Measurements from ENCODE around the gene AGAP2. TPM values are rescaled to one million over a fixed set of nuclear protein-coding genes. Genes with fewer than 3 reads are reported as not detected.
A peak's percentile ranks its signal among the peaks of the same experiment; 100 is the strongest.

AGAP2 gene
- polyA plus RNA-seq, 3 donors, result 0.20 to 3.4 (median 0.65) TPM

GRCh38 chr12:57764662-57765002 is 26.1 kb upstream of the AGAP2 start:
- Histone ChIP-seq H3K9ac (ENCODE audit: insufficient read depth, low read length, poor library complexity, severe bottlenecking) (peak overlapping the region; percentile 45), H3K27me3 (ENCODE audit: control insufficient read depth in 2 of 2, insufficient read depth in 2 of 2, low read length in 2 of 2) (peaks cover 37 to 56% of the 10 kb centered on the region in 2 donors), H3K79me2 (ENCODE audit: insufficient read depth, low read length) (no peaks in the 10 kb centered on the region), H3K4me1 (ENCODE audit: control insufficient read depth in 1 of 2, insufficient read depth in 2 of 2, low read length in 2 of 2) (peaks cover 28 to 29% of the 10 kb centered on the region in 2 donors), H4K20me1 (ENCODE audit: insufficient read depth, low read length) (no peaks in the 10 kb centered on the region), H3K9me3 (replicated peaks in 1 of 2; ENCODE audit: control insufficient read depth in 1 of 2, insufficient read depth in 1 of 2, low read length in 2 of 2) (peaks cover 0 to 13% of the 10 kb centered on the region in 2 donors), H3K27ac (ENCODE audit: low read depth in 1 of 2, low read length in 2 of 2) (no peak overlapping the region), H3K36me3 (replicated peaks in 1 of 2; ENCODE audit: control insufficient read depth in 1 of 2, insufficient read depth in 2 of 2, low read length in 2 of 2) (peaks cover 0 to 4% of the 10 kb centered on the region in 2 donors), H3K4me2 (replicated peaks; ENCODE audit: extremely low read depth, low read length, poor library complexity, severe bottlenecking) (peak overlapping the region; percentile 81), H3K4me3 (replicated peaks in 1 of 3; ENCODE audit: low read depth in 2 of 3, low read length in 3 of 3) (peak overlapping the region in 2 of 3 experiments; percentile 41 to 73), H2AFZ (ENCODE audit: insufficient read depth, low read depth, low read length, poor library complexity, severe bottlenecking) (peak overlapping the region; percentile 80)
- 19% methylated on average over 17 of the region's 17 CpGs for WGBS (ENCODE audit: insufficient coverage)
- H3K27ac Mint-ChIP-seq, result no peak overlapping the region
- peaks cover 16 to 19% of the 10 kb centered on the region in 2 donors for H3K36me3 Mint-ChIP-seq
- H3K4me3 Mint-ChIP-seq, result peak overlapping the region; percentile 67 to 95
- TF ChIP-seq CTCF (IDR thresholded peaks at IDR 0.05), result no peak
- peaks cover 51 to 55% (median 54%) of the 10 kb centered on the region in 3 donors for H3K27me3 Mint-ChIP-seq (ENCODE audit: low read depth in 3 of 3)
- intact Hi-C loops (cut with micrococcal nuclease), result no loop called here
- H3K4me1 Mint-ChIP-seq, result peaks cover 31% of the 10 kb centered on the region
- no peak for DNase-seq
- H3K9me3 Mint-ChIP-seq, result peaks cover 0 to 18% (median 5%) of the 10 kb centered on the region in 7 donors

- Histone ChIP-seq H4K20me1 (ENCODE audit: insufficient read depth, low read length) (no peaks in the 10 kb centered on the region), H3K4me3 (replicated peaks in 1 of 3; ENCODE audit: low read depth in 2 of 3, low read length in 3 of 3) (peak overlapping the region in 1 of 3 experiments; percentile 73), H3K79me2 (ENCODE audit: insufficient read depth, low read length) (no peaks in the 10 kb centered on the region), H2AFZ (ENCODE audit: insufficient read depth, low read depth, low read length, poor library complexity, severe bottlenecking) (no peak overlapping the region), H3K9ac (ENCODE audit: insufficient read depth, low read length, poor library complexity, severe bottlenecking) (no peak overlapping the region), H3K9me3 (replicated peaks in 1 of 2; ENCODE audit: control insufficient read depth in 1 of 2, insufficient read depth in 1 of 2, low read length in 2 of 2) (peaks cover 0 to 13% of the 10 kb centered on the region in 2 donors), H3K36me3 (replicated peaks in 1 of 2; ENCODE audit: control insufficient read depth in 1 of 2, insufficient read depth in 2 of 2, low read length in 2 of 2) (peaks cover 0 to under 1% of the 10 kb centered on the region in 2 donors), H3K4me1 (ENCODE audit: control insufficient read depth in 1 of 2, insufficient read depth in 2 of 2, low read length in 2 of 2) (peaks cover 28 to 29% of the 10 kb centered on the region in 2 donors), H3K4me2 (replicated peaks; ENCODE audit: extremely low read depth, low read length, poor library complexity, severe bottlenecking) (peak overlapping the region; percentile 81), H3K27ac (ENCODE audit: low read depth in 1 of 2, low read length in 2 of 2) (no peak overlapping the region), H3K27me3 (ENCODE audit: control insufficient read depth in 2 of 2, insufficient read depth in 2 of 2, low read length in 2 of 2) (peaks cover 37 to 56% of the 10 kb centered on the region in 2 donors)
- no peak for TF ChIP-seq CTCF (IDR thresholded peaks at IDR 0.05)
- no peak for DNase-seq
- peaks cover 31% of the 10 kb centered on the region for H3K4me1 Mint-ChIP-seq
- 78% methylated on average over 4 of the region's 6 CpGs for WGBS (ENCODE audit: insufficient coverage)
- H3K9me3 Mint-ChIP-seq, result peaks cover 0 to 18% (median 5%) of the 10 kb centered on the region in 7 donors
- peak overlapping the region; percentile 3 to 95 for H3K4me3 Mint-ChIP-seq
- peaks cover 51 to 55% (median 52%) of the 10 kb centered on the region in 3 donors for H3K27me3 Mint-ChIP-seq (ENCODE audit: low read depth in 3 of 3)
- peaks cover 12 to 18% of the 10 kb centered on the region in 2 donors for H3K36me3 Mint-ChIP-seq
- intact Hi-C loops (cut with micrococcal nuclease), result no loop called here
- H3K27ac Mint-ChIP-seq, result peak overlapping the region in 2 of 7 donors; percentile 6 to 12
These were observed 25.5 kb upstream of the AGAP2 start for GRCh38 chr12:57763881-57764661.

Measured in CD14-positive monocyte (primary cell).